ENCODE data around the gene ANGPTL3. TPM values are rescaled to one million over a fixed set of nuclear protein-coding genes. Genes with fewer than 3 reads are reported as not detected.

The ANGPTL3 gene
- polyA plus RNA-seq, 3 donors, result 6.2 to 7.8 (median 6.6) TPM

DNA sequence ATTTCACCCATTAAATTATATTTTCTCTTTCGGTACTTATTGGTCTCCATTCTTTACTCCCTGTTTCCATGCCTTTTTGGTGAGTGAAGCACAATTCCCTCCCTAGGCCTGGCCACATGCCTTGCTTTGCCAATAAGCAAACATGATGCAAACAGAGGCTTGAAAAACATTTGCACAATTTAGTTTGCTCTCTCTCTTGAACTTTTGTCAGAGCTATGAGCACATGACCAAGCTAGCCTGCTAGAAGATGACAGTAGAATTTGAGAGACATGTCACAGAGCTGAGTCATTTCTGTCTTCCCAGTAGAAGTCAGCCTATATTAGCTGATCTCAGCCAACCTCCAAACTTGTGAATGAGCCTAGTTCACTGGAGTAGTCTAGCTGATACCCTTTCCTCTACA is 24.6 kb downstream of the ANGPTL3 start:
- no peak for DNase-seq

- no peak for DNase-seq
Observed at GRCh38 chr1:62625415-62625814, 28.1 kb downstream of the ANGPTL3 start.

- no peak for DNase-seq
Observed at GRCh38 chr1:62628506-62628905, 31.2 kb downstream of the ANGPTL3 start.

DNA sequence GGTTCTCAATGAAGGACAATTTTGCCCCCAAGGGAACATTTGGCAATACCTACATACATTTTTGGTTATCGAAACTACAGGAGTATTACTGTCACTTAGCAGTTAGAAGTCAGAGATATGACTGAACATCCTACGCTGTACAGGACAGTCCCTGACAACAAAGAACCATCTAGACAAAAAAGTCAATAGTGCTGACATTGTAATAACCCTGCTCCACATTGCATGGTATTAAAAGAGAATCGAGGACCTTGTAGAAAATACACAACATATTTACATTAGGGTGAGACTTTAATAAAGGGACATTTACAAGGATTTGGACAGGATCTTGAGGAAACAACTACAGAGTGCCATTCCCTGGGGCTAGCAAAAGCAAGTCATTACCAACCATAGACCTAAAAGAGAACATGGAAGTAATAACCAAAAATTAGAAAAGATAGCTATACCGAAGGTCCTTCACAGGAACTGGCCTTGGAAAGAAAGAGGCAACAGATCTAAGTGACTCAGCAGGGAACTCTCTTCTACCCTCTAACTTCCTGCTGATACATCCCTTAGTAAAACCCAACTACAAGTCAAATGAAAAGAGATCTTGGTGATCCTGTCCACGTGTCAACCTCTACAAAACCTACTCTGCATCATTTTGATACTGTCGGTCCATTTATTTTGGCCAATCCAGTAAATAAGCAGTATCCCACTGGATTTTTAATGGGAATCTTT is 40.2 kb downstream of the ANGPTL3 start:
- DNase-seq, result no peak

GRCh38 chr1:62643283-62643682 is 46.0 kb downstream of the ANGPTL3 start:
- DNase-seq, result no peak

DNA sequence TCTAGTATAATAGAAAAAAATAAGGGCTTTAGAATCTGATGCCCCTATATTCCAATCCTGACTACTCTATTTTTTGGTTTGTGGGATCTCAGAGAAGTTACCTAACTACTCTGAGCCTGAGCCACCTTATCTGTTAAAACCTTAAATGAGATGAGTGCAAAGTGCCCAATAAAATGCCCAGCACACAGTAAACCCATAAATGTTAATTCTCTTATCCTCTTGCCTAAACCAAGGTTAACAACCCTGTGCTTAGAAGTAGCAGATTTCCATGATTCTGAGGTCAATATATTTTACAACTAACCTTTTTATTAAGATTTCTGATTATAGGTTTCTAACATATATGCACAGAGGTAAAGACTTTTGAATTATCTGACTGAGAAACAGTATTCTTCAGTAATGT is 55.1 kb downstream of the ANGPTL3 start:
- DNase-seq, result no peak

DNA sequence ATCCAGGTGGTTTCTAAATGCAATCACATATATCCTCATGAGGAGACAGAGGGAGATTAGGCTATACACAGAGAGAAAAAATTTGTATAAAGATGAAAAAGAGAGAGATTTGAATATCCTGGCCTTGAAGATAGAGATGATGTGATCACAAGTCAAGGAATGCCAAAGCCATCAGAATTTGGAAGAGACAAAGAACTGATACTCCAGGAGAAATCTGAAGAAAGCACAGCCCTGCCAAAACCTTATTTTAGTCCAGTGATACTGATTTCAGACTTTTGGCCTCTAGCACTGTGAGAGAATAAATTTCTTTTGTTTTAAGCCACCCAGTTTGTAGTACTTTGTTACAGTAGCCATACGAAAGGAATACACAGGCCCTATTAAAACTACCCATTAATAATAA is 57.4 kb downstream of the ANGPTL3 start:
- no peak for DNase-seq

Other genes starting within 250 kb of the ANGPTL3 start
- 10 to 100 TPM; 60.9 to 63.8 (median 61.4) TPM for gene USP1, start 160.5 kb upstream of the ANGPTL3 start, polyA plus RNA-seq (ENCODE audit: insufficient read length in 3 of 3)
- gene DOCK7, start 90.9 kb downstream of the ANGPTL3 start, polyA plus RNA-seq (ENCODE audit: insufficient read length in 3 of 3), result 10 to 100 TPM; 48.7 to 58.0 (median 56.8) TPM
- gene ATG4C, start 186.6 kb downstream of the ANGPTL3 start, polyA plus RNA-seq (ENCODE audit: insufficient read length in 3 of 3), result 10 to 100 TPM; 17.5 to 18.9 (median 17.8) TPM